ENCODE data around the gene CCDC90B.
A peak's percentile ranks its signal among the peaks of the same experiment; 100 is the strongest.

Gene CCDC90B

DNA sequence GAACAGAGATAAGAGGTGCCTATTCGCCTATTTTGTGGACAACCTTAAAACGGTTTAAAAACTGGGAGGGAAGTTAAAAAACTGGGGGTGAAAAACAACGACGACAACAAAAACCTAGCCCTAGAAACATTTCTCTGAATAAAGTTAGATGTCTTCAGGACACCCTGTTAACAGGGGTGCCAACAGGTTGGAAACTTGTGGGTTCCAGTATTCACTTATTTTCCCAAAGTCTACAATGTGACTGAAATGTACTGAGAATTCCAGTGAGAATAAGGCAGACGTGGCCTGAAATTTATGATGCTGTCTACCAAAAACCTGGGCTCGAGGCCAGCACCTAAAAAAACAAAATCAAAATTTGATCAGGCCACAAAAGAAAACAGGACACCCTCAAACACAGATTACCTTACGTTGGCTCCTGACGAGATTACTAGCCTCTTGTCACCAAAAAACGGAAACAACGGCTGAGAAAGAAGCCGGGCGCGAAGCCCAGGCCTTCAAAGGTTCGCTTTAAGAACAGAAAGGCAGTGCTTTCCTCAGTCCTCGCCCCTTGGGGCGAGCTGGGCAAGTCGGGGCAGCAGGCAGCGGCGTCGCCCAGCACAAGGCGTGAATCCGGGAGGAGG is 906 bp downstream of the CCDC90B start:
- Histone ChIP-seq H3K4me2 (ENCODE audit: low read length) (peak overlapping the region; percentile 45), H2BK15ac (replicated peaks; ENCODE audit: low read depth) (no peak overlapping the region), H3K4ac (ENCODE audit: low read depth, low read length) (peak overlapping the region; percentile 66), H2BK120ac (ENCODE audit: low read depth, low read length) (peak overlapping the region; percentile 29), H4K8ac (ENCODE audit: low read depth, low read length) (no peak overlapping the region), H2BK5ac (ENCODE audit: low read length) (peak overlapping the region; percentile 25), H3K18ac (ENCODE audit: low read length) (peak overlapping the region; percentile 51), H3K27ac (ENCODE audit: low read depth, low read length) (peak overlapping the region; percentile 83), H3K56ac (ENCODE audit: low read length) (peak overlapping the region; percentile 82), H3K4me3 (ENCODE audit: low read length) (peak overlapping the region; percentile 89), H3K79me1 (ENCODE audit: low read length) (no peaks in the 10 kb centered on the region), H3K79me2 (ENCODE audit: control insufficient read depth, insufficient read depth, low read length) (peaks cover 9% of the 10 kb centered on the region), H3K27me3 (ENCODE audit: insufficient read depth, low read length, poor library complexity) (no peaks in the 10 kb centered on the region), H3K23ac (ENCODE audit: low read length) (peak overlapping the region; percentile 86), H4K5ac (ENCODE audit: low read length) (no peak overlapping the region), H2AK5ac (ENCODE audit: low read length) (no peak overlapping the region), H3K4me1 (ENCODE audit: control insufficient read depth, low read depth, low read length) (no peaks in the 10 kb centered on the region), H3K9ac (ENCODE audit: low read length) (peak overlapping the region; percentile 93), H3K36me3 (ENCODE audit: control insufficient read depth, insufficient read depth, low read length) (no peaks in the 10 kb centered on the region)
- DNase-seq: no peak
- WGBS (ENCODE audit: extremely low coverage, insufficient coverage, low lambda C conversion rate): no CpG with 5 or more reads among the region's 22 CpGs

DNA sequence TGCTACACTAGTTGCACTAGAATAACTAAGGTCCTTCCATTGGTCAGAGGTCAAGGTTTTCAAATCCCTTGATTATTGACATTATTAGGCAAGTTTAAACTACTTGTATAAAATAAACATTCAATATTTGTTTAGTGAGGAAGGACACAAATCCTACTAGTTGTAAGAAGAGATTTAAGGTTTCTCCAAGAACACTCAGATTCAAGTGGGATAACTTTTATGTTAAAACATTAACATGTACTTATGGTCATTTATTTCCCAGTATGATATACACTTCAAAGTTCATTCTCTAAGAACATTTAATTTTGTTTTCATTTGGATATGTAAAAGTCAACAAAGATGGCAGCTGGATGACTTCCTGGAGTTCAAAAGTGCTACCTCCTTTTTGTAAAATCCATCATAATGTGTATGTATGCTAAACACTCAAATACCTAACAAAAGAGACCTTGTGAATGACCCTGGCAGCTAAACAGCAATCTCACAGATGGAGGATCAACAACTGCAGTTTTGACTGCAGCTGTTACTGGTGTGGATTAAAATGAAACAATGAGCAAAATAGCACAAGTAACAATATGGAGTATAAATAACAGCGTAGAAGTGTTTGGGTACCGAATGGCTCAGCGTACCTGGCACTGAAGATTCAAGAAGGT is 1.5 kb downstream of the CCDC90B start:
- Histone ChIP-seq H3K79me1 (ENCODE audit: low read length) (no peaks in the 10 kb centered on the region), H3K4me1 (ENCODE audit: control insufficient read depth, low read depth, low read length) (no peaks in the 10 kb centered on the region), H4K5ac (ENCODE audit: low read length) (no peak overlapping the region), H3K27ac (ENCODE audit: low read depth, low read length) (peak overlapping the region; percentile 83), H3K9ac (ENCODE audit: low read length) (peak overlapping the region; percentile 93), H3K4me2 (ENCODE audit: low read length) (peak overlapping the region; percentile 45), H3K4me3 (ENCODE audit: low read length) (peak overlapping the region; percentile 89), H2BK120ac (ENCODE audit: low read depth, low read length) (peak overlapping the region; percentile 29), H2AK5ac (ENCODE audit: low read length) (no peak overlapping the region), H3K4ac (ENCODE audit: low read depth, low read length) (peak overlapping the region; percentile 55), H3K36me3 (ENCODE audit: control insufficient read depth, insufficient read depth, low read length) (no peaks in the 10 kb centered on the region), H3K79me2 (ENCODE audit: control insufficient read depth, insufficient read depth, low read length) (peaks cover 9% of the 10 kb centered on the region), H2BK5ac (ENCODE audit: low read length) (no peak overlapping the region), H4K8ac (ENCODE audit: low read depth, low read length) (no peak overlapping the region), H2BK15ac (replicated peaks; ENCODE audit: low read depth) (no peak overlapping the region), H3K27me3 (ENCODE audit: insufficient read depth, low read length, poor library complexity) (no peaks in the 10 kb centered on the region), H3K18ac (ENCODE audit: low read length) (peak overlapping the region; percentile 51), H3K56ac (ENCODE audit: low read length) (peak overlapping the region; percentile 82), H3K23ac (ENCODE audit: low read length) (no peak overlapping the region)
- no peak for DNase-seq
- no CpG with 5 or more reads among the region's 3 CpGs for WGBS (ENCODE audit: extremely low coverage, insufficient coverage, low lambda C conversion rate)

DNA sequence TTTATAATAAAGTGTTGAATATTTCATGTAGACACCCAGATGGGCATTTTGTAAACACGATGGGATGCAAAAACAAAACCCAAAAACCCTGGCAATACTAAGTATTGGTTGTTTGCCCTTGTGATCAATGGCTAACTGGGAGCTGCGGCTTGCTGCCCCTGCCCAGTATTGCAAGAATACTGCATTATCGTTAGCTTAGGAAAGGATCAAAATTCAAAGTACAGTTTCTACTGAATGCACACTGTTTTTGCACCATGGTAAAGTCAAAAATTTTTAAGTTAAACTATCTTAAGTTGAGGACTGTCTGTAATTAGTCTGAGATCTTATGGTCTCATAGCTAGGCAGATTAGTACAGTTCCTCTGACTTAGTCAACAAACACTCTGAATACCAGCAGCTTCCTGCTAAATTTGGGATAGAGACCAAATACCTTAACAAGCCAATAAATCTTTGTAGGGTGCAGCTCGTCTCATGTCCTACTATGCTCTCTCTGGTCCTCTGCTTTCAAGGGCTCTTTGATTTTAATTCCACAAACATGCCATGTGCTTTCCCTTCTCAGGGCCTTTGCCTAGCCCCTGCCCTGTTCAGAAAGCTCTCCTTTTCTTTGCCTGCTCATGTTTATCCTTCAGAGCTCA is 4.0 kb downstream of the CCDC90B start:
- Histone ChIP-seq H4K8ac (ENCODE audit: low read depth, low read length) (no peak overlapping the region), H3K36me3 (ENCODE audit: control insufficient read depth, insufficient read depth, low read length) (no peaks in the 10 kb centered on the region), H3K18ac (ENCODE audit: low read length) (no peak overlapping the region), H2BK120ac (ENCODE audit: low read depth, low read length) (no peak overlapping the region), H3K9ac (ENCODE audit: low read length) (peak overlapping the region; percentile 15), H3K27ac (ENCODE audit: low read depth, low read length) (no peak overlapping the region), H3K23ac (ENCODE audit: low read length) (no peak overlapping the region), H3K79me1 (ENCODE audit: low read length) (no peaks in the 10 kb centered on the region), H4K5ac (ENCODE audit: low read length) (no peak overlapping the region), H3K27me3 (ENCODE audit: insufficient read depth, low read length, poor library complexity) (no peaks in the 10 kb centered on the region), H3K56ac (ENCODE audit: low read length) (peak overlapping the region; percentile 61), H3K4ac (ENCODE audit: low read depth, low read length) (peak overlapping the region; percentile 7), H2BK5ac (ENCODE audit: low read length) (no peak overlapping the region), H2AK5ac (ENCODE audit: low read length) (no peak overlapping the region), H3K4me1 (ENCODE audit: control insufficient read depth, low read depth, low read length) (no peaks in the 10 kb centered on the region), H3K4me2 (ENCODE audit: low read length) (no peak overlapping the region), H3K79me2 (ENCODE audit: control insufficient read depth, insufficient read depth, low read length) (peaks cover 9% of the 10 kb centered on the region), H2BK15ac (replicated peaks; ENCODE audit: low read depth) (no peak overlapping the region), H3K4me3 (ENCODE audit: low read length) (no peak overlapping the region)
- no CpG with 5 or more reads among the region's 4 CpGs for WGBS (ENCODE audit: extremely low coverage, insufficient coverage, low lambda C conversion rate)
- DNase-seq: peak; percentile 18

DNA sequence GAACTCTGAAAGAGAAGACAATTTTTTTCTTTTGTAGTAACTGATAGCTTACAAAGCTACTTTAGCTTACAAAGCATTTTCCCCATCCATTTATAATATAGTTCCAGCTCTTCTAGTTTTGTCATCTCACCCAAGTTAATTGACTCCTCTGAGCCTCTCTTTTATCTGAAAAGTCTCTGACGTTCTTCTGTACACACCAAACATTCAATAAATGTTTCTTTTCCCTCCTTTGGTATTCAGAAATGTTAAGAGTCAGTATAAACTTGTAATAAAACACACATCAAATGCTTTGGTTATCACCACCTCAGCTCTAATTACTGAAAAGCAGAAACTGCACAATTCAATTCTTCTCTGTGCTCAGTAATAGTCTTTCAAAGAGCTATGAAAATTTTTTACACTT is 5.9 kb downstream of the CCDC90B start:
- Histone ChIP-seq H3K4me2 (ENCODE audit: low read length) (no peak overlapping the region), H2AK5ac (ENCODE audit: low read length) (no peak overlapping the region), H3K27me3 (ENCODE audit: insufficient read depth, low read length, poor library complexity) (no peaks in the 10 kb centered on the region), H3K9ac (ENCODE audit: low read length) (no peak overlapping the region), H3K36me3 (ENCODE audit: control insufficient read depth, insufficient read depth, low read length) (no peaks in the 10 kb centered on the region), H4K5ac (ENCODE audit: low read length) (no peak overlapping the region), H3K27ac (ENCODE audit: low read depth, low read length) (no peak overlapping the region), H3K18ac (ENCODE audit: low read length) (no peak overlapping the region), H4K8ac (ENCODE audit: low read depth, low read length) (no peak overlapping the region), H3K4me1 (ENCODE audit: control insufficient read depth, low read depth, low read length) (no peaks in the 10 kb centered on the region), H3K23ac (ENCODE audit: low read length) (no peak overlapping the region), H3K4me3 (ENCODE audit: low read length) (no peak overlapping the region), H3K79me1 (ENCODE audit: low read length) (no peaks in the 10 kb centered on the region), H3K79me2 (ENCODE audit: control insufficient read depth, insufficient read depth, low read length) (peaks cover 8% of the 10 kb centered on the region), H2BK5ac (ENCODE audit: low read length) (no peak overlapping the region), H3K4ac (ENCODE audit: low read depth, low read length) (no peak overlapping the region), H3K56ac (ENCODE audit: low read length) (no peak overlapping the region), H2BK15ac (replicated peaks; ENCODE audit: low read depth) (no peak overlapping the region), H2BK120ac (ENCODE audit: low read depth, low read length) (no peak overlapping the region)
- no peak for DNase-seq
- WGBS (ENCODE audit: extremely low coverage, insufficient coverage, low lambda C conversion rate): no CpG with 5 or more reads among the region's 1 CpG

DNA sequence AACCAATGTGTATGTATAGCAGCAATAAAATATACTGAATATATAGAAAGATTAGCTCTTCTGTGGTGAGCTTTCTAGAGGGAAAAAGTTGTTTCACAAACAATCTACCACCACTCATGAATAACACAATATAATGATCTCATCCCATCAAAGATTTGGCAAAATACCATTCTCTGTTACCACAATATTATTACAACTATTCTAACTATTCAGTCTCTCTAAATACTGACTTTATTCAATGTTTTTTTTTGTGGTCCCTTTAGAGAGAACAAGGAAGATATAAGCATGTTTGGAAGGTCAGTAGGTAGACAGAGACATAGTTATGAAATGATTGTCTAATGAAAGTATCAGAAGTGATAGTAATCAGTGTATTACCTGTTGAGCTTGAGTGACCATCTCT is 7.8 kb downstream of the CCDC90B start:
- Histone ChIP-seq H3K4me2 (ENCODE audit: low read length) (no peak overlapping the region), H2BK15ac (replicated peaks; ENCODE audit: low read depth) (no peak overlapping the region), H4K5ac (ENCODE audit: low read length) (no peak overlapping the region), H4K8ac (ENCODE audit: low read depth, low read length) (no peak overlapping the region), H2AK5ac (ENCODE audit: low read length) (no peak overlapping the region), H3K23ac (ENCODE audit: low read length) (no peak overlapping the region), H3K79me2 (ENCODE audit: control insufficient read depth, insufficient read depth, low read length) (no peaks in the 10 kb centered on the region), H3K9ac (ENCODE audit: low read length) (no peak overlapping the region), H3K4ac (ENCODE audit: low read depth, low read length) (no peak overlapping the region), H3K27me3 (ENCODE audit: insufficient read depth, low read length, poor library complexity) (no peaks in the 10 kb centered on the region), H3K27ac (ENCODE audit: low read depth, low read length) (no peak overlapping the region), H3K4me1 (ENCODE audit: control insufficient read depth, low read depth, low read length) (no peaks in the 10 kb centered on the region), H2BK120ac (ENCODE audit: low read depth, low read length) (no peak overlapping the region), H3K36me3 (ENCODE audit: control insufficient read depth, insufficient read depth, low read length) (no peaks in the 10 kb centered on the region), H3K79me1 (ENCODE audit: low read length) (no peaks in the 10 kb centered on the region), H2BK5ac (ENCODE audit: low read length) (no peak overlapping the region), H3K4me3 (ENCODE audit: low read length) (no peak overlapping the region), H3K56ac (ENCODE audit: low read length) (no peak overlapping the region), H3K18ac (ENCODE audit: low read length) (no peak overlapping the region)
- DNase-seq: no peak

Measured in mesendoderm (in vitro differentiated cells).